GM18520 (cell line): ENCODE measurements around the gene ANO9.

Source experiments
- ATAC-seq: cut with Tn5 transposase; IDR thresholded peaks from one replicate; pipeline ENCODE4 v1.9.1; 2021; ENCODE audit not compliant: unreplicated experiment

The ANO9 gene

GRCh38 chr11:441418-442274, at the start of gene ANO9:
Gene ANO9 (minus strand): TSS chr11:442011. CDS start chr11:441926, 85 bp downstream.
- no peak for ATAC-seq

GRCh38 chr11:491358-491757, 49.5 kb upstream of the ANO9 start:
- no peak for ATAC-seq

GRCh38 chr11:490930-491260, 49.1 kb upstream of the ANO9 start:
- ATAC-seq, result no peak

GRCh38 chr11:490186-490929, 48.5 kb upstream of the ANO9 start:
- ATAC-seq, result no peak

GRCh38 chr11:489610-490185, 47.9 kb upstream of the ANO9 start:
- no peak for ATAC-seq

- ATAC-seq, result no peak
These were observed 47.2 kb upstream of the ANO9 start for GRCh38 chr11:488992-489391.

- ATAC-seq, result no peak
These were observed 46.8 kb upstream of the ANO9 start for GRCh38 chr11:488579-488978.

- no peak for ATAC-seq
These were observed 46.3 kb upstream of the ANO9 start for GRCh38 chr11:488062-488461.

- no peak for ATAC-seq
These were observed 45.8 kb upstream of the ANO9 start for GRCh38 chr11:487571-488021.

GRCh38 chr11:486189-486588, 44.4 kb upstream of the ANO9 start:
- no peak for ATAC-seq

GRCh38 chr11:484616-485015, 42.8 kb upstream of the ANO9 start:
- ATAC-seq, result no peak

GRCh38 chr11:479311-479710, 37.5 kb upstream of the ANO9 start:
- no peak for ATAC-seq

- no peak for ATAC-seq
These were observed 35.4 kb upstream of the ANO9 start for GRCh38 chr11:477052-477715.

GRCh38 chr11:476416-476815, 34.6 kb upstream of the ANO9 start:
- ATAC-seq, result no peak

- ATAC-seq, result no peak
These were observed 34.1 kb upstream of the ANO9 start for GRCh38 chr11:475941-476340.

- no peak for ATAC-seq
These were observed 33.2 kb upstream of the ANO9 start for GRCh38 chr11:474914-475506.

- no peak for ATAC-seq
These were observed 32.4 kb upstream of the ANO9 start for GRCh38 chr11:473962-474785.

- no peak for ATAC-seq
These were observed 31.6 kb upstream of the ANO9 start for GRCh38 chr11:473415-473814.

GRCh38 chr11:472816-473215, 31.0 kb upstream of the ANO9 start:
- ATAC-seq, result no peak

GRCh38 chr11:472272-472671, 30.5 kb upstream of the ANO9 start:
- no peak for ATAC-seq
